ENCODE results near the gene MS4A15. TPM values are rescaled to one million over a fixed set of nuclear protein-coding genes. Genes with fewer than 3 reads are reported as not detected.
"Not testable (repeated sequence)": the region's sequence is repeated elsewhere in the genome, so short reads cannot be mapped to it uniquely, and the experiment has no call there.

MS4A15 gene
- total RNA-seq, 3 donors from 2014 or later (not counting 1 experiment from before 2014, with no cell fraction given), result not detected

- Mint-ChIP-seq H3K4me1 (no peaks in the 10 kb centered on the region), H3K4me3 (no peak overlapping the region), H3K27ac (no peak overlapping the region), H3K9me3 (no peaks in the 10 kb centered on the region), H3K36me3 (no peaks in the 10 kb centered on the region), H3K27me3 (ENCODE audit: low read depth in 2 of 2) (peaks cover 0 to 7% of the 10 kb centered on the region in 2 donors)
- TF ChIP-seq CTCF (IDR thresholded peaks at IDR 0.05), result no peak
- DNase-seq, result no peak
- Histone ChIP-seq H3K4me1 (ENCODE audit: control insufficient read depth, insufficient read depth, low read length) (no peaks in the 10 kb centered on the region), H3K4me3 (ENCODE audit: low read length) (no peak overlapping the region), H3K27ac (ENCODE audit: low read length) (no peak overlapping the region), H3K9me3 (ENCODE audit: control insufficient read depth, insufficient read depth, low read length) (no peaks in the 10 kb centered on the region), H3K36me3 (ENCODE audit: control insufficient read depth, insufficient read depth, low read length) (no peaks in the 10 kb centered on the region), H3K27me3 (ENCODE audit: control insufficient read depth, insufficient read depth, low read length) (no peaks in the 10 kb centered on the region)
- ATAC-seq, result no peak
- 69% methylated on average over 4 of the region's 4 CpGs for WGBS (ENCODE audit: insufficient coverage)
- intact Hi-C loops (cut with micrococcal nuclease), result no loop called here
Observed at GRCh38 chr11:60753309-60753708, 3.4 kb upstream of the MS4A15 start.

GRCh38 chr11:60754887-60755286 is 1.8 kb upstream of the MS4A15 start:
- H3K9me3 Mint-ChIP-seq, result no peaks in the 10 kb centered on the region
- 92% methylated on average over 6 of the region's 6 CpGs for WGBS (ENCODE audit: insufficient coverage)
- DNase-seq (no peak), ATAC-seq (no peak)
- intact Hi-C loops (cut with micrococcal nuclease), result no loop called here
- Histone ChIP-seq H3K36me3 (ENCODE audit: control insufficient read depth, insufficient read depth, low read length) (no peaks in the 10 kb centered on the region), H3K4me3 (ENCODE audit: low read length) (no peak overlapping the region), H3K9me3 (ENCODE audit: control insufficient read depth, insufficient read depth, low read length) (no peaks in the 10 kb centered on the region), H3K4me1 (ENCODE audit: control insufficient read depth, insufficient read depth, low read length) (no peaks in the 10 kb centered on the region), H3K27me3 (ENCODE audit: control insufficient read depth, insufficient read depth, low read length) (no peaks in the 10 kb centered on the region), H3K27ac (ENCODE audit: low read length) (no peak overlapping the region)
- no peak for TF ChIP-seq CTCF (IDR thresholded peaks at IDR 0.05)
- H3K27me3 Mint-ChIP-seq (ENCODE audit: low read depth in 2 of 2), result peaks cover 7 to 21% of the 10 kb centered on the region in 2 donors
- no peaks in the 10 kb centered on the region for H3K36me3 Mint-ChIP-seq
- H3K27ac Mint-ChIP-seq, result no peak overlapping the region
- no peak overlapping the region for H3K4me3 Mint-ChIP-seq
- no peaks in the 10 kb centered on the region for H3K4me1 Mint-ChIP-seq

GRCh38 chr11:60757231-60757800 is 649 bp downstream of the MS4A15 start:
- H3K36me3 ChIP-seq (ENCODE audit: control insufficient read depth, insufficient read depth, low read length), result no peaks in the 10 kb centered on the region
- no peak overlapping the region for H3K4me3 ChIP-seq (ENCODE audit: low read length)
- H3K4me1 Mint-ChIP-seq, result no peaks in the 10 kb centered on the region
- H3K27ac Mint-ChIP-seq, result no peak overlapping the region
- no peak overlapping the region for H3K27ac ChIP-seq (ENCODE audit: low read length)
- H3K9me3 ChIP-seq (ENCODE audit: control insufficient read depth, insufficient read depth, low read length), result no peaks in the 10 kb centered on the region
- H3K4me3 Mint-ChIP-seq, result no peak overlapping the region
- DNase-seq, result no peak
- H3K27me3 ChIP-seq (ENCODE audit: control insufficient read depth, insufficient read depth, low read length), result no peaks in the 10 kb centered on the region
- H3K9me3 Mint-ChIP-seq, result no peaks in the 10 kb centered on the region
- TF ChIP-seq CTCF (IDR thresholded peaks at IDR 0.05), result no peak
- WGBS (ENCODE audit: insufficient coverage), result 89% methylated on average over 16 of the region's 19 CpGs
- peaks cover 19 to 30% of the 10 kb centered on the region in 2 donors for H3K27me3 Mint-ChIP-seq (ENCODE audit: low read depth in 2 of 2)
- no peak for ATAC-seq
- no peaks in the 10 kb centered on the region for H3K36me3 Mint-ChIP-seq
- intact Hi-C loops (cut with micrococcal nuclease), result no loop called here
- no peaks in the 10 kb centered on the region for H3K4me1 ChIP-seq (ENCODE audit: control insufficient read depth, insufficient read depth, low read length)

- H3K9me3 ChIP-seq (ENCODE audit: control insufficient read depth, insufficient read depth, low read length); H3K27ac ChIP-seq (ENCODE audit: low read length); ATAC-seq; H3K4me1 Mint-ChIP-seq; H3K27ac Mint-ChIP-seq; DNase-seq; H3K36me3 Mint-ChIP-seq; H3K4me3 ChIP-seq (ENCODE audit: low read length); H3K36me3 ChIP-seq (ENCODE audit: control insufficient read depth, insufficient read depth, low read length); H3K4me3 Mint-ChIP-seq; intact Hi-C loops (cut with micrococcal nuclease); H3K27me3 ChIP-seq (ENCODE audit: control insufficient read depth, insufficient read depth, low read length); H3K9me3 Mint-ChIP-seq; H3K4me1 ChIP-seq (ENCODE audit: control insufficient read depth, insufficient read depth, low read length): not testable (repeated sequence)
- H3K27me3 Mint-ChIP-seq (ENCODE audit: low read depth in 2 of 2), result peaks cover 19 to 30% of the 10 kb centered on the region in 2 donors
- 83% methylated on average over 4 of the region's 4 CpGs for WGBS (ENCODE audit: insufficient coverage)
Observed at GRCh38 chr11:60758671-60759070, 2.0 kb downstream of the MS4A15 start.

- H3K27ac Mint-ChIP-seq; H3K9me3 Mint-ChIP-seq; H3K9me3 ChIP-seq (ENCODE audit: control insufficient read depth, insufficient read depth, low read length); H3K36me3 ChIP-seq (ENCODE audit: control insufficient read depth, insufficient read depth, low read length); DNase-seq; H3K4me3 ChIP-seq (ENCODE audit: low read length); intact Hi-C loops (cut with micrococcal nuclease); H3K4me1 ChIP-seq (ENCODE audit: control insufficient read depth, insufficient read depth, low read length); ATAC-seq; H3K4me3 Mint-ChIP-seq; H3K27ac ChIP-seq (ENCODE audit: low read length); H3K36me3 Mint-ChIP-seq; H3K27me3 ChIP-seq (ENCODE audit: control insufficient read depth, insufficient read depth, low read length); H3K4me1 Mint-ChIP-seq: not testable (repeated sequence)
- H3K27me3 Mint-ChIP-seq (ENCODE audit: low read depth in 2 of 2), result peaks cover 19 to 30% of the 10 kb centered on the region in 2 donors
- WGBS (ENCODE audit: insufficient coverage), result 54% methylated on average over 19 of the region's 22 CpGs
Observed at GRCh38 chr11:60759438-60760225, 3.0 kb downstream of the MS4A15 start.
